SK-N-DZ (cell line): ENCODE results near the gene PRXL2B.
"Not testable (repeated sequence)": the region's sequence is repeated elsewhere in the genome, so short reads cannot be mapped to it uniquely, and the experiment has no call there.

ENCODE experiments used
- DNase-seq: peaks from one replicate; pipeline ENCODE4 v3.0.0-alpha.2; 2015; ENCODE audit warnings: low spot score

The PRXL2B gene

GRCh38 chr1:2550309-2550861 lies 36.2 kb upstream of the PRXL2B start:
- not testable (repeated sequence) for DNase-seq

- DNase-seq = not testable (repeated sequence)
Measured at GRCh38 chr1:2551544-2551943, 35.0 kb upstream of the PRXL2B start.

GRCh38 chr1:2552189-2552588 lies 34.4 kb upstream of the PRXL2B start:
- no peak for DNase-seq

- DNase-seq = not testable (repeated sequence)
Measured at GRCh38 chr1:2553076-2553475, 33.5 kb upstream of the PRXL2B start.

GRCh38 chr1:2553871-2554620 lies 32.5 kb upstream of the PRXL2B start:
- no peak for DNase-seq

GRCh38 chr1:2554621-2555387 lies 31.8 kb upstream of the PRXL2B start:
- DNase-seq = no peak

- no peak for DNase-seq
Measured at GRCh38 chr1:2555634-2556276, 30.8 kb upstream of the PRXL2B start.

- DNase-seq = no peak
Measured at GRCh38 chr1:2556277-2556677, 30.3 kb upstream of the PRXL2B start, which contains the start of gene TNFRSF14. Gene TNFRSF14, plus strand, starts transcription at chr1:2556371. Its CDS starts 294 bp downstream, at chr1:2556665.

GRCh38 chr1:2556678-2557481 lies 29.7 kb upstream of the PRXL2B start:
- DNase-seq = no peak

GRCh38 chr1:2557482-2558400 lies 28.8 kb upstream of the PRXL2B start:
- DNase-seq = no peak

- no peak for DNase-seq
Measured at GRCh38 chr1:2558420-2558819, 28.2 kb upstream of the PRXL2B start.

GRCh38 chr1:2558861-2559260 lies 27.7 kb upstream of the PRXL2B start:
- DNase-seq = no peak

GRCh38 chr1:2559509-2560298 lies 26.9 kb upstream of the PRXL2B start:
- no peak for DNase-seq

- DNase-seq = no peak
Measured at GRCh38 chr1:2560299-2561073, 26.1 kb upstream of the PRXL2B start.

GRCh38 chr1:2561446-2561845 lies 25.1 kb upstream of the PRXL2B start:
- no peak for DNase-seq

GRCh38 chr1:2561898-2562895 lies 24.4 kb upstream of the PRXL2B start:
- no peak for DNase-seq

GRCh38 chr1:2563205-2563604 lies 23.4 kb upstream of the PRXL2B start:
- DNase-seq = no peak
